Measurements from ENCODE around the gene KRTAP9-9.
"Not testable (repeated sequence)": the region's sequence is repeated elsewhere in the genome, so short reads cannot be mapped to it uniquely, and the experiment has no call there.

KRTAP9-9 gene

GRCh38 chr17:41265078-41265477 lies 9.9 kb downstream of the KRTAP9-9 start, which contains the start of gene KRTAP9-6:
TSS of gene KRTAP9-6 (plus strand) at chr17:41265378. CDS start at chr17:41265378, 0 bp downstream.
- no peak for DNase-seq (ENCODE audit: low spot score)

GRCh38 chr17:41267711-41268110 lies 12.5 kb downstream of the KRTAP9-9 start:
- DNase-seq (ENCODE audit: low spot score), result no peak

DNA sequence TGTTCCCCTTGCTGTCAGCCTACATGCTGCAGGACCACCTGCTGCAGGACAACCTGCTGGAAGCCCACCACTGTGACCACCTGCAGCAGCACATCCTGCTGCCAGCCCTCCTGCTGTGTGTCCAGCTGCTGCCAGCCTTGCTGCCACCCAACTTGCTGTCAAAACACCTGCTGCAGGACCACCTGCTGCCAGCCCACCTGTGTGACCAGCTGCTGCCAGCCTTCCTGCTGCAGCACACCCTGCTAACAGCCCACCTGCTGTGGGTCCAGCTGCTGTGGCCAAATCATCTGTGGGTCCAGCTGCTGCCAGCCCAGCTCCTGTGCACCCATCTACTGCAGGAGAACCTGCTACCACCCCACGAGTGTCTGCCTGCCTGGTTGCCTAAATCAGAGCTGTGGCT lies 16.1 kb downstream of the KRTAP9-9 start:
- not testable (repeated sequence) for DNase-seq (ENCODE audit: low spot score)

- DNase-seq (ENCODE audit: low spot score), result no peak
These were observed 16.7 kb downstream of the KRTAP9-9 start for GRCh38 chr17:41271858-41272257.

GRCh38 chr17:41275648-41276190 lies 20.5 kb downstream of the KRTAP9-9 start, which contains the start of gene KRTAP9-7:
TSS of gene KRTAP9-7 (plus strand) at chr17:41275698. CDS start at chr17:41275698, 0 bp downstream.
- not testable (repeated sequence) for DNase-seq (ENCODE audit: low spot score)

DNA sequence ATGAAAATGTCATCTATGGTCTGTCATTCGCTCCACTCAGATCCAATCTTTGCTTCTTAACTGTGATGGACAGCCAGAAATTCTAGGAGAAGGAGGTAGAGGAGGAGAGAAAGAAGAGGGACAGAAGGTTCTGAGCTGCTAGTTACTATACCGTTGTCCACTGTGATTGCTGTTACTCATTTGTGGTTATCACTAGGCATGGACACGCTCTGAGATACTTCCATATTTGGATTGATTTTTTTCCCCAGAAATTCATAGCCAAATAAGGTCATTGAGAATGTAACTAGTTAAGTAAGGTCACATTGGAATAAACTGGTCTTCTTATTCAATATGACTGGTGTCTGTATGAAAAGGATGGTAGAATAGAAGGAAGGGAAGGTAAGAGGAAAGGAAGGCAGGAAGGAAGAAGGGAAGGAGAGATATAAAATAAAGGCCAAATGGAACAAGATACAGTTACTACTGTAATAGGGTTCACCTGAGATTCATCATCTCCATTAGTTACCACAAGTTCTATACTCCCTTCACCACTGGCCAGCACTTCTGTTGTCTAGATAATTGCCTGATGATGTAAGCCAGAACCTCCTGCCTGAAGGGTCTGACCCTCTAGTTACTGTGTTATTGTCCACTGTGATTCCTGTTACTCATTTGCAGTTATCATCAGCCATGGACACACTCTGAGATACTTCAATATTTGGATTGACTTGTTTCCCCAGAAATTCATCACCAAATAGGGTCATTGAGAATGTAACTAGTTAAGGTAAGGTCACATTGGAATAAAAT lies 23.2 kb downstream of the KRTAP9-9 start:
- DNase-seq (ENCODE audit: low spot score), result no peak

DNA sequence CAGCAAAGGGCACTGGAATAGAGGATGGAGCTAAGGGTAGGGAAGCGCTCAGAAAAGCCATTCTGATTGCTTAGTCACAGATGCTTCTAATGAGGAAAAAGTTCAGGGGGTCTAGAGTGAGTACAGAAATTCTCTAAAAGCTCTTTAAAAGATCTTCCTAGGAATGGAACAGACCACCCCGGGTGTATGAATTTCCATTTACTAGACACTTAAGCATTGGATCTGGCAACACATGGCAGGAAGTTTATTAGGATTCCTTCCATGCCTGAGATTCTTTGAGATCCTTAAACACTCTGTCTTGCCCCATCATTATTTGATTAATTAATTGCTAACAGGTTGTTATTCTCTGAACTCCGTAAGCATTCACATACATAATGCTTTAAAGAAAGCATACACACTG lies 28.9 kb downstream of the KRTAP9-9 start:
- no peak for DNase-seq (ENCODE audit: low spot score)

DNA sequence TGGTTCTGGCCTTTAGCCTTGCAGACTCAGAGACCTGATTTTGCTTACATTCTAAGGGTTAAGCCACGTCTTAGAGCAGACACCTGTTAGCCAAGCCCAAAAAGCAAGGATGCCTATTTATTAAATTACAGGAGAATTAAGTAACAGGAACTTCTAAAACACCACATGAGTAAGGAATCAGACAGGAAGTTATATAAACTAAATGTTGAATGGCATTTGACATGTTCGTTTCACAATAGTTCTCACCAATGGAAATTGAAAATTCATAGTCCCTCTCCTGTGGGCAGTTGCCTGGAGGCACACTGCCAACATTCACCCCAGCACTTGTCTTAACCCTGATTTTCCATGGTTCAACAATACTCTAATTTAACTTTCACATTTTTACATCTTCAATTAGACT lies 29.4 kb downstream of the KRTAP9-9 start:
- no peak for DNase-seq (ENCODE audit: low spot score)

DNA sequence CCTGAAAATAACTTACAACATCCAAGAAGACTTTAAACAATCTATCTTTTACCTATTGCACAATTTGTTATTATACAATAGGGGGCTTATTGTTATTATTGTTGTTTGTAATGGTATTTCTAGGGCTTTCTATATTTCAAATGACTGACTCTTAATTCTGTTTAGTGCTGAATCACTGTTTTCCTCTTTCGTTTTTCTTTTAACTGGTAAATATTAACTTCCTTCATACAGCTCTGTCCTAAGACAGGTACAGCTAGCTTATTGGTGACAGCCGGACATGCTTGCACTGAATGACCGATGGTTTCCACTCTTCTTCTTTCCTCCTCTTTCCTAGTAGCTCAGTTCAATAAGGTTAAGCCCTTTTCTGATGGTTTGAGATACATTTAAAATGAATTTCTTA lies 31.9 kb downstream of the KRTAP9-9 start:
- no peak for DNase-seq (ENCODE audit: low spot score)

DNA sequence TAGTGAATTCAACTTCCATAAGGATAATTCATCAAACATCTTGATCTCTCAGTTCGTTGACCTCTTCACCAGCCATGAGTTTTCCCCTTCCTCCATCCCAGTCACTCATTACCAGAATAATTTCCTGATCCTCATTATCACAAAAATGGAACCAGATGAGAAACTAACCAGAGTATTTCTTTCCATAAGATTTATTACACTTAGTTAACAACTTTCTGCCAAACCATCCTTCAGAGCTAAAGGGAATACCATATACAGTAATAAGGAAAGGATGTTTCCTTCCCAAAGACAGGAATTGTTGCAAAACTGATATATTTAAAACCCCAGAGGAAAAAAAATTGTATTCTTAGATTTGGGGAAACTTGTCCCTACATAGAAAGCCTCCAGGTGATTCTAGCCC lies 38.8 kb downstream of the KRTAP9-9 start:
- DNase-seq (ENCODE audit: low spot score), result no peak

DNA sequence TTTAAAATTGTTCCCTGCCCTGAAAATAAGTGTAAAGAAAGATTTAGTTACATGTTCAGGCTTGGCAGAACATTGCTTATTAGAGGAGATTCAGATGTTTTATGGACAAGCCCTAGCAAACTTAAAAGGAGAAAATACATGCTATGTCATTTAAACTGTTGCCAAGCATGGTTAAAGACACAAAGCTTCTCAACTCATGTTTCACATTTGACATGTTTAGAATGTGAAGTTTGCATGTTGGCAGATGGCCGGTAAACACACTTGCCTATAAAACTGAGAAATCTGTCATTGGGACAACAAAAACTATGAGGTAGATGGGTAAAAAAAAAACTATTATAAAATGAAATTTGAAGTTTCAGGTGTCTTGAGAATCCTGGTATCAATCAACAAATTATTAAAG lies 41.7 kb downstream of the KRTAP9-9 start:
- no peak for DNase-seq (ENCODE audit: low spot score)

DNA sequence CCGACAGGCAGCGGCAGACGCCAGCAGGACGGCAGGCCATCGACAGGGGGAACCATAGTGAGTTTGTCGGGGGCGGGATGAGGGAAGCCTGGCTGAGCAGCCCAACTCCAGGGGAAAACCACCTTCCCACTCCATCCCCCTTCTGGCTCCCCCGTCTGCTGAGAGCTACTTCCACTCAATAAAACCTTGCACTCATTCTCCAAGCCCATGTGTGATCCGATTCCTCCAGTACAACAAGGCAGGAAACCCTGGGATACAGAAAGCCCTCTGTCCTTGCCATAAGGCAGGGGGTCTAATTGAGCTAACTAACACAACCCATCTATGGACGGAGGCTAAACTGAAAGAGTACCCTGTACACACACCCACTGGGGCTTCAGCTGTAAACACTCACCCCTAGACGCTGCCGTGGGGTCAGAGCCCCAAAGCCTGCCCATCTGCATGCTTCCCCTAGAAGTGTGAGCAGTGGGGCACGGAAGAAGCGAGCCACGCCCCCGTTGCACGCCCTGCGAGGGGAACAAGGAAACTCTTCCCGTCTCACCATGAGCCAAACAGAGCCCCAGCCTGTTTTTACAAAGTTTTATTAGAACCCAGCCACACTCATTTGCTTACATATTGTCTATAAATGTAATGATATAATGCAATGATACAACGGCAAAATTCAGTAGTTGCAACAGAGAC lies 43.4 kb downstream of the KRTAP9-9 start:
- DNase-seq (ENCODE audit: low spot score), result no peak

DNA sequence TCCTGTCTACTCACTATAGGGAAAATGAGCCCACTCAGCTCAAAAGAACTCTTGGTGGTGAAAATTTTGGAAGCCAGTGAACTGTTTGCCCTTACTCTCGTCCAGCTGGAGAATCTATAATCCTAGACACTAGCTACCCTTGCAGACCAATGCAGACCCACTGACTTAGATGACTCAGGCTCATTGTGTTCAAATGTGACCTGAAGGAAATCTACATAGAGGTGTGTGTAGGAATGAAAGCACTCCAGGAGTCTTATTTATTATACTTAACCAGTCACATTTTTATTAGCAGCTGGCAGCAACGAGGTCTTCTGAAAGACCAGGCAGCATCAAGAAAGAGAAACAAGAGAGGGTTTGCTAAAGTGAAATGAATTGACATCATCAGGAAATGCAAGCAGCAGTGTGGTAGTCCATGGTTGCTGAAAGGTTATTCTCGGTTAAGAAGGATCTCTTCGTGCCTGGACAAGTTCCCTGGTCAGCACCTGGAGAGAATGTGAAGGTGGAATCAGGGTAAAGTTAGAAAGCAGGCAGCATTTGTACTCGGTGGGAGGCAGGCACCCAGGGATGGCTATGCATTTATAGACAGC lies 46.1 kb downstream of the KRTAP9-9 start:
- no peak for DNase-seq (ENCODE audit: low spot score)

- no peak for DNase-seq (ENCODE audit: low spot score)
These were observed 47.0 kb downstream of the KRTAP9-9 start, which contains the start of gene KRTAP29-1 for GRCh38 chr17:41301916-41302901. TSS of gene KRTAP29-1 (minus strand) at chr17:41302851. CDS start at chr17:41302851, 0 bp downstream.

DNA sequence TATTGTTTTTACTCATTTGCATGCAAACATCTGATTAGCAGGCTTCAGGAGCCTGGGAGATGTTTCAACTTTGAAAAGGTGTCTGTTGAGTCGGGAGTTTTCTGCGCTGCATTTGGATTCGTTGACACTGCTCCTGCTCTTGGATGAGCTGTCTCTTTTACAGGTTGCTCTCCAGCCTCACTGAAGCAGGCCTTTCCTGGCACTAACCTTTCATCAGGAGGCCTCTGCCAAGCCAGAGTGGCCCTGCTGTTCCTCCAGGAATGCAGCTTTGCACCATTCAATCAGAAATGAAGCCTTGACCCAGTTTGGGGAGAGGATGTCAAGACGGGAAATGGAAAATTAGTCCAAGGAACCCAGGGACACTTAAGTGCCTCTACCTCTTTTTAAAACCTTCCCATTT lies 47.8 kb downstream of the KRTAP9-9 start:
- no peak for DNase-seq (ENCODE audit: low spot score)

GRCh38 chr17:41304091-41304490 lies 48.9 kb downstream of the KRTAP9-9 start:
- DNase-seq (ENCODE audit: low spot score), result no peak
